GM13976 (cell line): ENCODE results near the gene COQ10A.

Experiments used
- DNase-seq: peaks from one replicate; pipeline ENCODE4 v3.0.0; 2012; ENCODE audit warnings: low spot score
- in situ Hi-C: fragments of 300-500 bp; cut with MboI; formaldehyde crosslinking; loops from one replicate; pipeline ENCODE4 v1.12.0; 2022; ENCODE audit warnings: low sequenced_read_pairs, mixed read lengths, inconsistent platforms; ENCODE audit not compliant: unreplicated experiment
- TF ChIP-seq, protein P1 (sequence below): IDR thresholded peaks from 2 replicates; pipeline ENCODE4 v1.5.1; 2012; ENCODE audit warnings: borderline replicate concordance, mild to moderate bottlenecking; ENCODE audit not compliant: insufficient read depth; ENCODE audit errors: extremely low read depth, missing control alignments, control extremely low read depth

Gene COQ10A

DNA sequence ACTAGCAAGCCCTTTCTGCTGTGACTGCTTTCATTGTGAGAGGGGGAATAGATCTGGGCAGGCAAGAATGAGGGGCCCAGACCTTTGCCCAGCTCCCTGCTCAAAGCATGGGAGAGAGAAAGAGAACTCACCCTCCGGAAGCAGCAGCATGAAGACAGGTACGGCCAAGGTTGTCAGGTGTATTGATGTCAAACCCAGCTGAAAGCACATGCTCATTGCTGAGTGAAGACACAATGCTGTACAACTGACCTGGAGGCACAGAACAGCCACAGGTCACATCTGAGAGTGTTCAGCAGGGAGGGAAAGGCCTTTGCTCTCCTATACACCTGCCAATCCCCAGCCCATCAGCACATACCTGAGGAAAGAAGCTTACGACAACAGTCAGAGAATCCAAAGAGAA lies 14.1 kb upstream of the COQ10A start:
- in situ Hi-C loops: no loop called here
- no peak for DNase-seq
- TF ChIP-seq, protein P1, sequence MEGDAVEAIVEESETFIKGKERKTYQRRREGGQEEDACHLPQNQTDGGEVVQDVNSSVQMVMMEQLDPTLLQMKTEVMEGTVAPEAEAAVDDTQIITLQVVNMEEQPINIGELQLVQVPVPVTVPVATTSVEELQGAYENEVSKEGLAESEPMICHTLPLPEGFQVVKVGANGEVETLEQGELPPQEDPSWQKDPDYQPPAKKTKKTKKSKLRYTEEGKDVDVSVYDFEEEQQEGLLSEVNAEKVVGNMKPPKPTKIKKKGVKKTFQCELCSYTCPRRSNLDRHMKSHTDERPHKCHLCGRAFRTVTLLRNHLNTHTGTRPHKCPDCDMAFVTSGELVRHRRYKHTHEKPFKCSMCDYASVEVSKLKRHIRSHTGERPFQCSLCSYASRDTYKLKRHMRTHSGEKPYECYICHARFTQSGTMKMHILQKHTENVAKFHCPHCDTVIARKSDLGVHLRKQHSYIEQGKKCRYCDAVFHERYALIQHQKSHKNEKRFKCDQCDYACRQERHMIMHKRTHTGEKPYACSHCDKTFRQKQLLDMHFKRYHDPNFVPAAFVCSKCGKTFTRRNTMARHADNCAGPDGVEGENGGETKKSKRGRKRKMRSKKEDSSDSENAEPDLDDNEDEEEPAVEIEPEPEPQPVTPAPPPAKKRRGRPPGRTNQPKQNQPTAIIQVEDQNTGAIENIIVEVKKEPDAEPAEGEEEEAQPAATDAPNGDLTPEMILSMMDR: no peak

DNA sequence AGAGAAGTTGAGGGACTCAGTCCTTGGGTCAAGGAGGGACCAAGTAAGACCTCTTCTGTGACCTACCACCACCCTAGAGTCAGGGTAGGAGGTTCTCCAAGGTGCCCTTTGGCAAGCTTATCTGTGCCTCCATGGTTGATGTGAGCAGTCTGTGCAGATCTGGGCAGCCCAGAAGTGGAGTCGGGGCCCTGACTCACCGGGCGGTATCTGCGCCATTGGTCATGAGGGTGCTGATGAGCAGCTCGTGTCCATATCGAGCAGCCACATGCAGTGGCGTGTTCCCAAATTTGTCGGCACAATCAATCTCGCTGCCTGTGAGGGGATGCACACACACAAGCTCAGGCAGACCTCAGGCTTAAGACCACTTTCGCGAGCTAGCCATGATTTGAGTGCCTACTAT lies 13.7 kb upstream of the COQ10A start:
- DNase-seq: no peak
- in situ Hi-C loops: no loop called here
- TF ChIP-seq, protein P1: no peak

DNA sequence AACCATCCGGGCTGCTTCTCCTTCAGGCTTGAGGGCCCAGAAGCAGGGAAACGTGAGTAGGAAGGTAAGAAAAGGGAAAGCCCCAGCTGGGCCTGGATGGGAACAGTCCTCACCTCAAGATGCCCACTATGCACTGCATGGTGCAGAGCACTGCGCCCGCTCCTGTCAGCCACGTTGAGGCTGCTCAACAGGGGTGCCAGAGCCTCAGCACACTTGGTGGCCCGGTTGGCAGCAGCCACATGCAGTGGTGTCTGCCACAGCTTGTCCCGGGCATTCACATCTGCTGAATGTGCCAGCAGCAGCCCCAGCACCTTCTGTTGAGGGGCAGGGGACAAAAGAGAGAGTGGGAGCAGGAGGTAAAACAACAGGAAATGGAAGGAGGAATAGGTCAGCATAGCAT lies 11.1 kb upstream of the COQ10A start:
- TF ChIP-seq, protein P1: no peak
- in situ Hi-C loops: no loop called here
- DNase-seq: no peak

DNA sequence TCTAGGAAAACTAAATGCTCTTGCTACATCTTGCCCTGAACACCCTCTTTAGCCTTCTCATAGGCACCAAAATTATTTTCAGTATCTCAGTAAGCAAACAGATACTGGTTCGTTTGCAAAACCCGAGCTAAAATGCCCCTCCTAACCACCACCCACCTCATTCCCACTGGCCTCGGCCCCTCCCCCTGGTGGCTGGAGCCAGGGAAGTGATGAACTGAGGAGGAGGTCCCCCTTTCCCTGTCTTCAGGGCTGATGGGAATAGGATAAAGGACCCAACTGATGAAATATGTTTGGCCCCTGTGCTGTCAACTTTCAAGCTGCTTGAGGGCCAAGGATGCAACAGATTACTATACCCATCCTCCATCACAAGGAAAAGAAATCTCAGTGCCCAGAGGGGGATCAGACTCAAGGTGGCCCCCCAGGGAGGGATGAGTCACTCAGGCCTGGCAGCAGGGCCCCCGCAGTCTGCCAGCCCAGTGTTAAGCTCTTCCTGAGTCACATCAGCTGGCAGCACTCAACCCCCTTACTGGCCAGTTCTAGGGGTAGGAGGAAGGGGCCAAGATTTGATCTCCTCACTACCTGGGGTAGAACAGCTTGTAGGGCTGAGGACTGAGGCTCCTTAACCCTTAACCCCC lies 10.3 kb upstream of the COQ10A start:
- in situ Hi-C loops: no loop called here
- peak; percentile 26 for DNase-seq
- TF ChIP-seq, protein P1: no peak

DNA sequence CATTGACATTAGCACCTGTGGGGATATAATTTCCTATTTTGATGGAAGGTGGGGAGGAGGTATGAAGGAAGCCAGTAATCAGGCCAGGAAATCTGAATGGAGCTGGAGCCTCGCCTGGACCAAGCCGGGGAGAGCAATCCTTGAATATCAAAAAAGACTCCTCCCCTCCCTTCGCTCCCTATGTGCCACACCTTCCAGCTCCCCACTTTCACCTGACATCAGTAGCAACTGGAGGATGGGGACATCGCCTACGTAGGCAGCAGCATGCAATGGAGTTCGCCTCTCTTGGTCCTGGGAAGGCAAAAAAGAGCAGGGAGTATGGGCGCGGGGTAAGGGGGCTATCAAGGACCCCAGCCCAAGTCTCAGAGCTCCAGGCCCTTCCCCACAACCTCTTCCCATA lies 9.7 kb upstream of the COQ10A start:
- TF ChIP-seq, protein P1: no peak
- in situ Hi-C loops: no loop called here

DNA sequence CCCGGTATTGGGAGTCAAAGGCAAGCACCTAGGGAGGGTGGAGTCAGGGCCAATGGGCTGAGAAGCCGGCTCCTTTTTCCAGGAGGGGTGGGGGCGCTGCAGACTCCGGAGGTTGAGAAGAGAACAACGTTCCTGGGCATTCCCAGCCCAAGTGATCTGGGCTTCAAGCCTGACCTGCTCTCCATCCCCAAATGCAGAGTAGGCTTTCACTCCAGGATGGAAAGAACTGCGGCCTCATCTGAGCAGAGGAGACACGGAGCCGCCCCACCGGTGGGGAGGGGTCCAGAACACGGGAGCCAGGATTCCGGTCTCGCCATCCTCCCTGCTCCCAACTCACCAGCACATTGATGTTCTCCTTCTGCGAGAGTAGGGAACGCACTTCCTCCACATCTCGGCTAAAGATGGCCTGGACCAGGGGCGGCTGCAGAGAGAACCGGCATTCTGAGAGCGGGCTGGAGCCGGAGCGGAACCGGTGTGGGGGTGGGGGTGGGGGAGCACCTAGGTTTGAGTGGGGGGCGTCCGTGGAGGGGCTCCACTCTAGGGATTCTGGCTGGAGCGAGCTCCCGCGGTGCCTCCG lies 9.2 kb upstream of the COQ10A start:
- peak; percentile 51 for DNase-seq
- in situ Hi-C loops: no loop called here
- TF ChIP-seq, protein P1: no peak

More for the DNA sequence above, 9.7 kb upstream of the COQ10A start:
- no peak for DNase-seq
